A549 (cell line): ENCODE measurements around the gene CRYGA. TPM values are rescaled to one million over a fixed set of nuclear protein-coding genes. Genes with fewer than 3 reads are reported as not detected.
A peak's percentile ranks its signal among the peaks of the same experiment; 100 is the strongest.

ENCODE experiments used
- ATAC-seq, 2 experiments: fragments of 200-7000 bp in 1 of 2; fragments of >200 bp in 1 of 2; cut with Nextera tagmentation in 1 of 2; cut with Tn5 transposase in 1 of 2; 3 replicates each; pipeline versions ENCODE4 v1.8.0 to v1.9.1; 2018 to 2020; ENCODE audit warnings: mild to moderate bottlenecking in 1 of 2, moderate library complexity in 1 of 2
- CTCF ChIA-PET: fragments of 300-600 bp; sonication (Branson Sonifier 250); formaldehyde crosslinking; extraction: SDS; loops from one replicate; lab custom pipeline; 2021; ENCODE audit warnings: antibody characterized with exemption, inconsistent platforms; lab: Yijun Ruan, JAX
- POLR2A ChIA-PET: fragments of 350-600 bp; formaldehyde crosslinking; extraction: SDS; loops from one replicate; lab custom pipeline; 2021; ENCODE audit warnings: antibody characterized with exemption, inconsistent platforms; lab: Yijun Ruan, JAX
- DNase-seq, 2 experiments: peaks; one replicate each; pipeline versions ENCODE4 v3.0.0 to v3.0.0-alpha.2; 2011 to 2016; ENCODE audit warnings: low read depth in 1 of 2, low spot score in 1 of 2
- FAIRE-seq: peaks from 2 replicates; lab custom pipeline; 2011; peaks lifted over from hg19 to GRCh38; lab: Jason Lieb, UNC
- H3K27ac ChIP-seq, 2 experiments: fragments of >200 bp; sonication (Bioruptor Twin); formaldehyde crosslinking; 3 replicates each; pipeline ENCODE4 v1.5.1; 2016 to 2017
- H3K4me1 ChIP-seq: fragments of >200 bp; sonication (Bioruptor Twin); formaldehyde crosslinking; 3 replicates; pipeline ENCODE4 v1.6.1; 2016
- H3K4me2 ChIP-seq: fragments of >200 bp; sonication (Bioruptor Twin); formaldehyde crosslinking; 3 replicates; pipeline ENCODE4 v1.6.1; 2016
- H3K4me3 ChIP-seq: fragments of >200 bp; sonication (Bioruptor Twin); formaldehyde crosslinking; 3 replicates; pipeline ENCODE4 v1.5.1; 2016
- H3K9me3 ChIP-seq: fragments of >200 bp; sonication (Bioruptor Twin); formaldehyde crosslinking; 3 replicates; pipeline ENCODE4 v1.6.1; 2016
- ATOH8 ChIP-seq: fragments of 250-450 bp; sonication (Bioruptor Pico); IDR thresholded peaks from 2 replicates; pipeline ENCODE4 v1.5.0; 2020; ENCODE audit warnings: low read depth, mild to moderate bottlenecking, moderate library complexity
- BCL3 ChIP-seq: fragments of >200 bp; sonication (Bioruptor Twin); formaldehyde crosslinking; IDR thresholded peaks from 3 replicates; pipeline ENCODE4 v1.6.1; 2016
- CBX8 ChIP-seq: fragments of 200-600 bp; sonication (generic); IDR thresholded peaks from 2 replicates; pipeline ENCODE4 v1.6.1; 2016
- CEBPB ChIP-seq, 2 experiments: fragments of >200 bp in 1 of 2; sonication (Bioruptor Twin) in 1 of 2; formaldehyde crosslinking in 1 of 2; IDR thresholded peaks; 2 replicates each; pipeline ENCODE4 v1.6.1; 2012 to 2016
- CHD4 ChIP-seq: fragments of 200-600 bp; sonication (generic); IDR thresholded peaks from 2 replicates; pipeline ENCODE4 v1.6.1; 2016; ENCODE audit warnings: antibody characterized with exemption, mild to moderate bottlenecking, borderline replicate concordance
- EHF ChIP-seq: fragments of 250-450 bp; sonication (Bioruptor Pico); IDR thresholded peaks from 2 replicates; pipeline ENCODE4 v1.5.0; 2020; ENCODE audit warnings: mild to moderate bottlenecking
- EHMT2 ChIP-seq: fragments of 200-600 bp; sonication (generic); IDR thresholded peaks from 2 replicates; pipeline ENCODE4 v1.6.1; 2016; ENCODE audit warnings: antibody characterized with exemption, low read depth, mild to moderate bottlenecking, moderate library complexity
- EP300 ChIP-seq, 2 experiments: fragments of >200 bp; sonication (Bioruptor Twin); formaldehyde crosslinking; IDR thresholded peaks; 2 replicates in 1 of 2; 3 replicates in 1 of 2; pipeline ENCODE4 v1.6.1; 2016 to 2017
- GATA3 ChIP-seq: IDR thresholded peaks from 2 replicates; pipeline ENCODE4 v1.6.1; 2012; ENCODE audit warnings: borderline replicate concordance
- HOXA7 ChIP-seq: fragments of 250-450 bp; sonication (Bioruptor Pico); IDR thresholded peaks from 2 replicates; pipeline ENCODE4 v1.5.0; 2020; ENCODE audit warnings: mild to moderate bottlenecking, moderate library complexity
- HOXB5 ChIP-seq: fragments of 250-450 bp; sonication (Bioruptor Pico); IDR thresholded peaks from 2 replicates; pipeline ENCODE4 v1.5.0; 2020; ENCODE audit warnings: mild to moderate bottlenecking, moderate library complexity
- MAFK ChIP-seq: fragments of 450-650 bp; IDR thresholded peaks from 2 replicates; pipeline ENCODE4 v1.6.1; 2014; ENCODE audit not compliant: partially characterized antibody
- NR3C1 ChIP-seq: fragments of >200 bp; sonication (Bioruptor Twin); formaldehyde crosslinking; IDR thresholded peaks from 3 replicates; pipeline ENCODE4 v1.6.1; 2017
- PBX3 ChIP-seq: IDR thresholded peaks from 2 replicates; pipeline ENCODE4 v1.6.1; 2012
- PHF8 ChIP-seq: fragments of 200-600 bp; sonication (generic); IDR thresholded peaks from 2 replicates; pipeline ENCODE4 v1.6.1; 2016; ENCODE audit warnings: low read depth, mild to moderate bottlenecking, antibody characterized with exemption, moderate library complexity, borderline replicate concordance
- POLR2A ChIP-seq: IDR thresholded peaks from 2 replicates; pipeline ENCODE4 v1.6.1; 2012; ENCODE audit warnings: mild to moderate bottlenecking, low read length
- POLR2AphosphoS2 ChIP-seq: conservative IDR thresholded peaks from 2 replicates; pipeline ENCODE4 v1.6.1; 2012; ENCODE audit warnings: low read length, improper control_type of control experiment, inconsistent platforms
- RARB ChIP-seq: fragments of 250-450 bp; sonication (Bioruptor Pico); IDR thresholded peaks from 2 replicates; pipeline ENCODE4 v1.8.0; 2021; ENCODE audit warnings: mild to moderate bottlenecking, moderate library complexity
- RCOR1 ChIP-seq: fragments of 150-350 bp; IDR thresholded peaks from 2 replicates; pipeline ENCODE4 v1.6.1; 2014; ENCODE audit warnings: antibody characterized with exemption, low read length, low read depth
- RFX5 ChIP-seq: fragments of 450-650 bp; IDR thresholded peaks from 2 replicates; pipeline ENCODE4 v1.7.1; 2014; ENCODE audit warnings: antibody characterized with exemption, mild to moderate bottlenecking, moderate library complexity
- SMC3 ChIP-seq: fragments of >200 bp; sonication (Bioruptor Twin); formaldehyde crosslinking; IDR thresholded peaks from 3 replicates; pipeline ENCODE4 v1.6.1; 2018; ENCODE audit warnings: inconsistent platforms
- TP53 ChIP-seq: fragments of 250-450 bp; sonication (Bioruptor Pico); IDR thresholded peaks from 2 replicates; pipeline ENCODE4 v1.5.0; 2021; ENCODE audit warnings: mild to moderate bottlenecking, moderate library complexity
- USF2 ChIP-seq: fragments of 450-650 bp; IDR thresholded peaks from 2 replicates; pipeline ENCODE4 v1.6.1; 2014; ENCODE audit warnings: antibody characterized with exemption
- ZC3H11A ChIP-seq: fragments of 450-650 bp; IDR thresholded peaks from 2 replicates; pipeline ENCODE4 v1.6.1; 2014; ENCODE audit warnings: antibody characterized with exemption, mild to moderate bottlenecking
- WGBS: methylation state at CpG from one replicate; pipeline ENCODE4 v1.1.6; 2017; ENCODE audit errors: missing lambda C conversion rate; 5-methylcytosine and 5-hydroxymethylcytosine counted together
- polyA plus RNA-seq, 4 experiments: library from polyadenylated mRNA; depleted of rRNA in 3 of 4; stranded (reverse); fragments of >200 nt; fragmentation: RNase III in 1 of 4; extraction: RNeasy Plus Mini Kit Qiagen cat#74134 plus additional on column Dnase treatment in 1 of 4; gene quantifications; 2 replicates in 3 of 4; 3 replicates in 1 of 4; pipeline ENCODE4 v1.2.3, GENCODE V29; 2011 to 2017

The CRYGA gene
- polyA plus RNA-seq, 2 of the 4 experiments (the other 2 are of a cell fraction) = not detected

- no peak for FAIRE-seq
- ATAC-seq = no peak
These were observed 13.3 kb downstream of the CRYGA start for GRCh38 chr2:208150094-208150493.

GRCh38 chr2:208148803-208149202, 14.6 kb downstream of the CRYGA start:
- H3K9me3 ChIP-seq = 0 out of 3 replicates have a peak, but pooled peaks cover 5% of the 10 kb centered on the region
- H3K27ac ChIP-seq = no peak overlapping the region
- no peak overlapping the region for H3K4me3 ChIP-seq
- WGBS = 21% methylated on average over 2 of the region's 2 CpGs
- DNase-seq = no peak
- TF ChIP-seq PHF8 (no peak), GATA3 (no peak), RFX5 (no peak), BCL3 (no peak), EHMT2 (no peak), CEBPB (IDR thresholded peaks at IDR 0.05) (no peak), SMC3 (no peak), NR3C1 (no peak), HOXB5 (CRISPR knock-in tag) (no peak), ATOH8 (CRISPR knock-in tag) (no peak), POLR2AphosphoS2 (no peak), ZC3H11A (no peak), HOXA7 (CRISPR knock-in tag) (no peak), EP300 (IDR thresholded peaks at IDR 0.05) (no peak)
- ChIA-PET POLR2A (no interaction called here), CTCF (interaction anchor here (1.3 kb wide), 1 partner anchor 26 kb away, joined by 7 read pairs; no protein-coding TSS in a partner anchor)
- H3K4me2 ChIP-seq = no peak overlapping the region
- 0 out of 6 replicates have a peak, but pooled peaks of 1 of the 2 experiments have one; percentile 32 for ATAC-seq
- FAIRE-seq = no peak
- H3K4me1 ChIP-seq = no peaks in the 10 kb centered on the region

More at GRCh38 chr2:208150094-208150493, 13.3 kb downstream of the CRYGA start:
- Histone ChIP-seq H3K4me3 (no peak overlapping the region), H3K4me2 (no peak overlapping the region), H3K9me3 (0 out of 3 replicates have a peak, but pooled peaks cover 5% of the 10 kb centered on the region), H3K4me1 (no peaks in the 10 kb centered on the region), H3K27ac (no peak overlapping the region)
- TF ChIP-seq MAFK (peak; percentile 56), RCOR1 (no peak)
- CTCF ChIA-PET = interaction anchor here (1.3 kb wide), 1 partner anchor 25 kb away, joined by 7 read pairs; no protein-coding TSS in a partner anchor
- POLR2A ChIA-PET = no interaction called here
- no peak for DNase-seq

GRCh38 chr2:208147759-208148158, 15.6 kb downstream of the CRYGA start:
- ChIA-PET POLR2A (no interaction called here), CTCF (interaction anchor here (1.0 kb wide), 1 partner anchor 28 kb away, joined by 4 read pairs; no protein-coding TSS in a partner anchor)
- no peaks in the 10 kb centered on the region for H3K4me1 ChIP-seq
- ATAC-seq (no peak), DNase-seq (no peak), FAIRE-seq (no peak)
- H3K4me2 ChIP-seq = no peak overlapping the region
- H3K4me3 ChIP-seq = no peak overlapping the region
- TF ChIP-seq EP300 (IDR thresholded peaks at IDR 0.05) (no peak), RCOR1 (no peak), CBX8 (no peak), NR3C1 (no peak), TP53 (no peak), CHD4 (no peak), RARB (no peak), EHMT2 (no peak), POLR2AphosphoS2 (no peak)
- 56% methylated on average over 3 of the region's 3 CpGs for WGBS
- 0 out of 3 replicates have a peak, but pooled peaks cover 5% of the 10 kb centered on the region for H3K9me3 ChIP-seq
- H3K27ac ChIP-seq = no peak overlapping the region

GRCh38 chr2:208147008-208147407, 16.4 kb downstream of the CRYGA start:
- ChIA-PET CTCF (no interaction called here), POLR2A (no interaction called here)
- H3K27ac ChIP-seq = no peak overlapping the region
- DNase-seq (no peak), FAIRE-seq (no peak), ATAC-seq (no peak)
- no peaks in the 10 kb centered on the region for H3K4me1 ChIP-seq
- no peak overlapping the region for H3K4me2 ChIP-seq
- TF ChIP-seq USF2 (no peak), CHD4 (no peak), POLR2A (no peak), PBX3 (no peak), EHF (CRISPR knock-in tag) (no peak), EHMT2 (no peak), HOXA7 (CRISPR knock-in tag) (no peak)
- 0 out of 3 replicates have a peak, but pooled peaks cover 5% of the 10 kb centered on the region for H3K9me3 ChIP-seq
- no peak overlapping the region for H3K4me3 ChIP-seq
